SK-N-SH treated with all-trans-retinoic acid at 6 μM for 48 hours (cell line): ENCODE results near the gene MTUS2.

Source experiments
- ARNTL ChIP-seq: fragments of 450-650 bp; formaldehyde crosslinking; IDR thresholded peaks from 2 replicates; pipeline ENCODE4 v1.5.0; 2020; ENCODE audit warnings: low read depth, mild to moderate bottlenecking, moderate library complexity, borderline replicate concordance
- ESRRG ChIP-seq: fragments of 250-450 bp; sonication (Bioruptor Pico); IDR thresholded peaks from 2 replicates; pipeline ENCODE4 v1.6.1; 2021; ENCODE audit warnings: mild to moderate bottlenecking
- RARB ChIP-seq: fragments of 250-450 bp; sonication (Bioruptor Pico); IDR thresholded peaks from 2 replicates; pipeline ENCODE4 v1.8.0; 2021; ENCODE audit warnings: mild to moderate bottlenecking, moderate library complexity
- TOX ChIP-seq: fragments of 250-450 bp; sonication (Bioruptor Pico); IDR thresholded peaks from 2 replicates; pipeline ENCODE4 v1.8.0; 2021; ENCODE audit warnings: mild to moderate bottlenecking, moderate library complexity, borderline replicate concordance
- ZFP30 ChIP-seq: fragments of 450-650 bp; formaldehyde crosslinking; IDR thresholded peaks from 2 replicates; pipeline ENCODE4 v1.5.0; 2022; ENCODE audit warnings: mild to moderate bottlenecking, moderate library complexity
- TF ChIP-seq, protein P1 (sequence below): fragments of 250-450 bp; sonication (Bioruptor Pico); IDR thresholded peaks from 2 replicates; pipeline ENCODE4 v1.5.1; 2021; ENCODE audit warnings: mild to moderate bottlenecking, moderate library complexity

DNA sequence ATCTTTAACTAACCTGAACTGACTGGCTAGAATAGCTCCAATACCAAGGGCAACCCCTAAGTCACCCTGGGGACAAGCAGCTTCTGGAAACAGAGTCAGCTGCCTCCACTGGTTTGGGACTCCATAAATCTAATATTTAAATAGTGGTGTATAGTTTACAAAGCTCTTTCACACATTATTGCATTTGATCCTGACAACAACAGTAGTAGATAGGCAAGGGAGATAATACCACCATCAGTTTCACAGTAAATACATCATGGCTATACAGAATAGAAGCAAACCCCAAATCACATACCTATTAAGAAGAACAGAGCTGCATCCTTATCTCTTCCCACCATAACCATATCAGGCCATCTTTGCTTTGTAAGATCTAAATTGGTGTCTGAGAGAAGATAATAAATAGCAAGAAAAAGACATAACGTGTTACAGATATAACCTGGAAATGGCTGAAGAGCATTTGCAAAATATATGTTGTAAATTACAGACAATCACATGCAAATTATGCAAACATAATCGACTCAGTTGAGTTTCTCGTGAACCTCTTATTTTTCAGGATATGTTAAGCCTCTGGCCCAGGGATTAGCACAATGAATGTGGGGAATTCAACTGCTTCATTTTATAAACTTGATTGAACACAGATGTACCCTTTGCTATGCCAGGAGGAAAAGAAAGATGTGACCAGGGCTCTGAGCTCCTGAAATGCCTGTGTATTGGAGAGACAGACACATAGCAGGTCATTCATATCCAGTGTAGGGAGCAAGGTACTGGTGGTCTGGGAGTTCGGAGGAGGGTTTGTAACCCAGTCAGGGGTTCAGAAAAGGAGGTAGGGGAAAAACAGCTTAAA lies 632.9 kb downstream of the MTUS2 start:
- TF ChIP-seq, protein P1, sequence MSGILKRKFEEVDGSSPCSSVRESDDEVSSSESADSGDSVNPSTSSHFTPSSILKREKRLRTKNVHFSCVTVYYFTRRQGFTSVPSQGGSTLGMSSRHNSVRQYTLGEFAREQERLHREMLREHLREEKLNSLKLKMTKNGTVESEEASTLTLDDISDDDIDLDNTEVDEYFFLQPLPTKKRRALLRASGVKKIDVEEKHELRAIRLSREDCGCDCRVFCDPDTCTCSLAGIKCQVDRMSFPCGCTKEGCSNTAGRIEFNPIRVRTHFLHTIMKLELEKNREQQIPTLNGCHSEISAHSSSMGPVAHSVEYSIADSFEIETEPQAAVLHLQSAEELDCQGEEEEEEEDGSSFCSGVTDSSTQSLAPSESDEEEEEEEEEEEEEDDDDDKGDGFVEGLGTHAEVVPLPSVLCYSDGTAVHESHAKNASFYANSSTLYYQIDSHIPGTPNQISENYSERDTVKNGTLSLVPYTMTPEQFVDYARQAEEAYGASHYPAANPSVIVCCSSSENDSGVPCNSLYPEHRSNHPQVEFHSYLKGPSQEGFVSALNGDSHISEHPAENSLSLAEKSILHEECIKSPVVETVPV (CRISPR knock-in tag), result no peak
- no peak for TF ChIP-seq ZFP30 (CRISPR knock-in tag)
- TF ChIP-seq TOX, result no peak
- no peak for TF ChIP-seq ARNTL (CRISPR knock-in tag)
- TF ChIP-seq RARB (CRISPR knock-in tag), result no peak
- no peak for TF ChIP-seq ESRRG (CRISPR knock-in tag)
